Measurements from ENCODE around the gene TMEM81.

TMEM81 gene

GRCh38 chr1:205076245-205076761 lies 8.0 kb downstream of the TMEM81 start:
- no peaks in the 10 kb centered on the region for H3K4me1 ChIP-seq (ENCODE audit: insufficient read depth, low read length, severe bottlenecking)
- no peaks in the 10 kb centered on the region for H3K79me2 ChIP-seq (ENCODE audit: insufficient read depth, low read length)
- H4K20me1 ChIP-seq (ENCODE audit: insufficient read depth, low read length), result no peaks in the 10 kb centered on the region
- H2AFZ ChIP-seq (ENCODE audit: low read length), result no peak overlapping the region
- no peaks in the 10 kb centered on the region for H3K27me3 ChIP-seq (ENCODE audit: insufficient read depth, low read length)
- no peaks in the 10 kb centered on the region for H3K9me3 ChIP-seq (ENCODE audit: low read length)
- H3K9ac ChIP-seq (ENCODE audit: low read length), result no peak overlapping the region
- no peaks in the 10 kb centered on the region for H3K36me3 ChIP-seq (ENCODE audit: insufficient read depth, low read length)
- no peak for TF ChIP-seq EZH2 (IDR thresholded peaks at IDR 0.05; ENCODE audit: borderline replicate concordance, low read length)
- TF ChIP-seq CTCF (IDR thresholded peaks at IDR 0.05; ENCODE audit: low read length), result no peak
- H3K9me2 ChIP-seq (ENCODE audit: low read depth, low read length), result no peaks in the 10 kb centered on the region
- H3K27ac ChIP-seq (ENCODE audit: low read depth, low read length, poor library complexity, severe bottlenecking), result no peak overlapping the region
- no peak overlapping the region for H3K4me2 ChIP-seq (ENCODE audit: low read length)
- H3F3A ChIP-seq (ENCODE audit: insufficient read depth, low read length), result no peaks in the 10 kb centered on the region
- H3K4me3 ChIP-seq (ENCODE audit: low read depth, low read length, poor library complexity, severe bottlenecking), result no peak overlapping the region

- no peak overlapping the region for H3K27ac ChIP-seq (ENCODE audit: low read depth, low read length, poor library complexity, severe bottlenecking)
- H2AFZ ChIP-seq (ENCODE audit: low read length), result no peak overlapping the region
- H3K36me3 ChIP-seq (ENCODE audit: insufficient read depth, low read length), result no peaks in the 10 kb centered on the region
- H3K4me2 ChIP-seq (ENCODE audit: low read length), result no peak overlapping the region
- no peaks in the 10 kb centered on the region for H3K4me1 ChIP-seq (ENCODE audit: insufficient read depth, low read length, severe bottlenecking)
- no peaks in the 10 kb centered on the region for H3K27me3 ChIP-seq (ENCODE audit: insufficient read depth, low read length)
- H3K9ac ChIP-seq (ENCODE audit: low read length), result no peak overlapping the region
- no peak overlapping the region for H3K4me3 ChIP-seq (ENCODE audit: low read depth, low read length, poor library complexity, severe bottlenecking)
- no peaks in the 10 kb centered on the region for H3K9me2 ChIP-seq (ENCODE audit: low read depth, low read length)
- TF ChIP-seq CTCF (IDR thresholded peaks at IDR 0.05; ENCODE audit: low read length) (no peak), EZH2 (IDR thresholded peaks at IDR 0.05; ENCODE audit: borderline replicate concordance, low read length) (no peak)
- no peaks in the 10 kb centered on the region for H3K9me3 ChIP-seq (ENCODE audit: low read length)
- no peaks in the 10 kb centered on the region for H3F3A ChIP-seq (ENCODE audit: insufficient read depth, low read length)
- no peaks in the 10 kb centered on the region for H3K79me2 ChIP-seq (ENCODE audit: insufficient read depth, low read length)
- no peaks in the 10 kb centered on the region for H4K20me1 ChIP-seq (ENCODE audit: insufficient read depth, low read length)
Measured at GRCh38 chr1:205075642-205076155, 8.6 kb downstream of the TMEM81 start.

- no peaks in the 10 kb centered on the region for H3K9me2 ChIP-seq (ENCODE audit: low read depth, low read length)
Measured at GRCh38 chr1:205074513-205074912, 9.7 kb downstream of the TMEM81 start.

More at GRCh38 chr1:205074513-205074912, 9.7 kb downstream of the TMEM81 start:
- Histone ChIP-seq H3K4me1 (ENCODE audit: insufficient read depth, low read length, severe bottlenecking) (no peaks in the 10 kb centered on the region), H3K79me2 (ENCODE audit: insufficient read depth, low read length) (no peaks in the 10 kb centered on the region), H3K36me3 (ENCODE audit: insufficient read depth, low read length) (no peaks in the 10 kb centered on the region), H3K4me3 (ENCODE audit: low read depth, low read length, poor library complexity, severe bottlenecking) (no peak overlapping the region), H3K4me2 (ENCODE audit: low read length) (no peak overlapping the region), H3K27me3 (ENCODE audit: insufficient read depth, low read length) (no peaks in the 10 kb centered on the region), H3K9me3 (ENCODE audit: low read length) (no peaks in the 10 kb centered on the region), H3K27ac (ENCODE audit: low read depth, low read length, poor library complexity, severe bottlenecking) (no peak overlapping the region), H2AFZ (ENCODE audit: low read length) (no peak overlapping the region), H3K9ac (ENCODE audit: low read length) (no peak overlapping the region), H4K20me1 (ENCODE audit: insufficient read depth, low read length) (no peaks in the 10 kb centered on the region), H3F3A (ENCODE audit: insufficient read depth, low read length) (no peaks in the 10 kb centered on the region)
- TF ChIP-seq CTCF (IDR thresholded peaks at IDR 0.05; ENCODE audit: low read length) (no peak), EZH2 (IDR thresholded peaks at IDR 0.05; ENCODE audit: borderline replicate concordance, low read length) (no peak)

All from OCI-LY1 (cell line).